ENCODE results near the gene KCNH8. TPM values are rescaled to one million over a fixed set of nuclear protein-coding genes. Genes with fewer than 3 reads are reported as not detected.

The KCNH8 gene
- polyA plus RNA-seq, 1 donor from 2014 or later: 28.9 TPM

DNA sequence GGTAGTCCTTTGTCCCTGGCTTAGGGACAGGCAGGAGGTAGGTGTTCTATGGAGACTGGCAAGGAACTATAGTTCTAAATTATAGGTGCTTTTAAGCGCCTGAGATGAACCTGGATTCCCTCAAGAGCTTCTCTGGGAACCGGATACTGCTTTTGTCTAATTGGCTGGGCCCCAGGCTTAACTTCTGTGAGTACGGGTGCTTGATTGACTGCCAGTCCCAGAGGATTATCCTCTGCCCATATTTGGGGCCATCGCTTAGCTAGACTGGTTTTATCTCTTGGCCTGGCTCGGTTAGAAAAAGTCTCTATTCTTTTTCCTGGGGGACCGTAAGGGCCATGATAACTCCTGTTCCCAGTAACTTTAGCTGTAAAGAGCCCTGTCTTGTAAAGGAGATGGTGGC is 339.1 kb downstream of the KCNH8 start:
- TF ChIP-seq POLR2AphosphoS5 (IDR thresholded peaks at IDR 0.05) (no peak), MXI1 (conservative IDR thresholded peaks at IDR 0.05; ENCODE audit: poor library complexity, severe bottlenecking) (no peak), CTCF (IDR thresholded peaks at IDR 0.05; ENCODE audit: poor library complexity, severe bottlenecking) (no peak), REST (IDR thresholded peaks at IDR 0.05; ENCODE audit: borderline replicate concordance) (no peak), RAD21 (conservative IDR thresholded peaks at IDR 0.05) (no peak), EP300 (conservative IDR thresholded peaks at IDR 0.05; ENCODE audit: poor library complexity, severe bottlenecking) (no peak), SMC3 (conservative IDR thresholded peaks at IDR 0.05; ENCODE audit: poor library complexity) (no peak), EZH2 (IDR thresholded peaks at IDR 0.05; ENCODE audit: borderline replicate concordance, insufficient read depth, low read length, poor library complexity, severe bottlenecking) (no peak), TAF1 (IDR thresholded peaks at IDR 0.05; ENCODE audit: low read depth) (no peak)
- Histone ChIP-seq H3K4me2 (ENCODE audit: low read length) (no peak overlapping the region), H3K27ac (ENCODE audit: low read length) (no peak overlapping the region)

GRCh38 chr3:19488939-19489338 is 340.6 kb downstream of the KCNH8 start:
- Histone ChIP-seq H3K9me2 (ENCODE audit: insufficient read depth, low read length) (no peaks in the 10 kb centered on the region), H3F3A (ENCODE audit: insufficient read depth, low read length, poor library complexity, severe bottlenecking) (no peaks in the 10 kb centered on the region)

More for the DNA sequence above, 339.1 kb downstream of the KCNH8 start:
- Histone ChIP-seq H3K9me3 (ENCODE audit: low read length) (no peaks in the 10 kb centered on the region), H3K4me3 (ENCODE audit: low read length) (no peak overlapping the region), H4K20me1 (ENCODE audit: insufficient read depth) (no peaks in the 10 kb centered on the region), H3F3A (ENCODE audit: insufficient read depth, low read length, poor library complexity, severe bottlenecking) (no peaks in the 10 kb centered on the region), H3K9me2 (ENCODE audit: insufficient read depth, low read length) (no peaks in the 10 kb centered on the region), H3K79me2 (replicated peaks; ENCODE audit: insufficient read depth, low read length) (no peaks in the 10 kb centered on the region), H3K9ac (ENCODE audit: low read length) (no peak overlapping the region), H3K27me3 (ENCODE audit: insufficient read depth, low read depth, low read length) (no peaks in the 10 kb centered on the region), H2AFZ (ENCODE audit: low read depth, low read length) (no peak overlapping the region), H3K36me3 (ENCODE audit: insufficient read depth, low read length) (no peaks in the 10 kb centered on the region)

More at GRCh38 chr3:19488939-19489338, 340.6 kb downstream of the KCNH8 start:
- TF ChIP-seq REST (IDR thresholded peaks at IDR 0.05; ENCODE audit: borderline replicate concordance) (no peak), TAF1 (IDR thresholded peaks at IDR 0.05; ENCODE audit: low read depth) (no peak), MXI1 (conservative IDR thresholded peaks at IDR 0.05; ENCODE audit: poor library complexity, severe bottlenecking) (no peak)
- Histone ChIP-seq H3K27me3 (ENCODE audit: insufficient read depth, low read depth, low read length) (no peaks in the 10 kb centered on the region), H4K20me1 (ENCODE audit: insufficient read depth) (no peaks in the 10 kb centered on the region), H3K4me3 (ENCODE audit: low read length) (no peak overlapping the region), H3K79me2 (replicated peaks; ENCODE audit: insufficient read depth, low read length) (no peaks in the 10 kb centered on the region), H3K27ac (ENCODE audit: low read length) (no peak overlapping the region), H3K4me2 (ENCODE audit: low read length) (no peak overlapping the region), H2AFZ (ENCODE audit: low read depth, low read length) (no peak overlapping the region), H3K9ac (ENCODE audit: low read length) (no peak overlapping the region), H3K36me3 (ENCODE audit: insufficient read depth, low read length) (no peaks in the 10 kb centered on the region), H3K9me3 (ENCODE audit: low read length) (peaks cover under 1% of the 10 kb centered on the region)
